Muscle layer of duodenum (tissue), 2 donors: ENCODE data around the gene FNBP1.
A peak's percentile ranks its signal among the peaks of the same experiment; 100 is the strongest.
"Not testable (repeated sequence)": the region's sequence is repeated elsewhere in the genome, so short reads cannot be mapped to it uniquely, and the experiment has no call there.

Experiments
- H3K27ac ChIP-seq: one replicate; pipeline ENCODE4 v1.7.0; 2013; ENCODE audit warnings: mild to moderate bottlenecking, low read length
- H3K27me3 ChIP-seq: one replicate; pipeline ENCODE4 v1.7.0; 2013; ENCODE audit warnings: low read depth, mild to moderate bottlenecking, control low read depth, low read length
- H3K36me3 ChIP-seq, 2 donors: one replicate each; pipeline ENCODE4 v1.7.0; 2013; ENCODE audit warnings: low read length in 2 of 2, control low read depth in 1 of 2, mild to moderate bottlenecking in 1 of 2; ENCODE audit not compliant: insufficient read depth in 2 of 2, control insufficient read depth in 1 of 2
- H3K4me1 ChIP-seq, 2 donors: one replicate each; pipeline ENCODE4 v1.7.0; 2013; ENCODE audit warnings: low read length in 2 of 2, mild to moderate bottlenecking in 2 of 2, control low read depth in 1 of 2, moderate library complexity in 1 of 2; ENCODE audit not compliant: insufficient read depth in 2 of 2, control insufficient read depth in 1 of 2
- H3K4me3 ChIP-seq, 2 donors: one replicate each; pipeline ENCODE4 v1.7.0; 2013; ENCODE audit warnings: low read length in 2 of 2, low read depth in 1 of 2, mild to moderate bottlenecking in 1 of 2
- H3K9me3 ChIP-seq, 2 donors: one replicate each; pipeline ENCODE4 v1.7.0; 2013; ENCODE audit warnings: low read length in 2 of 2, control low read depth in 1 of 2, mild to moderate bottlenecking in 1 of 2; ENCODE audit not compliant: control insufficient read depth in 1 of 2
- donor health status: healthy.

FNBP1 gene

DNA sequence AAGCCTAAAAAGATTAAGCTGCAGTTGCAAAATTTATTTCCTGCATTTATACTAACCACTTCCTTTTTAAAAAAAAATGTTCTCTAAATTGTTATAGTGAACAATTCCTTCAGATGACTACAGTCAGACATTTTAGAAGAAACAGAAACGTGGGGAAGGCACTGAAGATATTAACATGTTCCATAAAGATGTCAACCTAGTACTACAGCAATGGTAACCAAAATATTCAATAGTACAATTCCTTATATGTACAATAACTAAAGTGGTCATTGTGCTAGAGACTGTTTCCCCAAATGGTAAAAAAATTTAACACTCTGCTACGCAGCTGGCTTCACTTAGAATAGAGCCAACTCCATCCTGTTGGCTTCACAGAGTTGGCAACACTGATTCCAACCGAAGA lies 97.7 kb downstream of the FNBP1 start:
- Histone ChIP-seq H3K36me3 (peaks cover 0 to 8% of the 10 kb centered on the region in 2 donors), H3K27me3 (no peaks in the 10 kb centered on the region)

DNA sequence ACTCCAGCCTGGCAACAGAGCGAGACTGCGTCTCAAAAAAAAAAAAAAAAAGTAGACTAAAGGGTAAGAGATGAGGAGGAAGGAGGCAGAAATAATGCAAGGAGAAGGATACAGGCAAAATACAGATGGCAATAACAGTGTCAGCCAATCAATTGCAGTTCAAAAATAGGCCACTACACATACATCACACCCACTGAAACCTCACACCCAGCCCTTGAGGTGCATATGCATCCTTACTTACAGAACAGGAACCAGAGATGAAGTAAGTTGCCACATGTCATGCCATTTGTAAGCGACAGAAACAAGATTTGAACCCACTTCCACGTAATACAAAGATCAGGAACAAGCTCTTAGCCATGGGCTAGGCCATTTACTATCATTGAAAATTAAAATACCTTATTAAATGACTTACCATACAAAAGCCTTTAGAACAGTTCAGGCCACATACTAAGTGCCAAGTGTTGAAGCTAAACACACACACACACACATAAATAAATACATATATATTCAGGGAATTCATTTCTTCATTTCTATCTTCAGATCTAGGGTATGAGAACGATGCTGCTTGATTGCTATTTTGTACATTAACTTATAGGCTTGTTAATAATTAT lies 98.4 kb downstream of the FNBP1 start:
- H3K4me1 ChIP-seq = peaks cover 0 to 18% of the 10 kb centered on the region in 2 donors
- peak overlapping the region; percentile 82 for H3K27ac ChIP-seq
- peaks cover 0 to 8% of the 10 kb centered on the region in 2 donors for H3K36me3 ChIP-seq
- H3K4me3 ChIP-seq = no peak overlapping the region
- no peaks in the 10 kb centered on the region for H3K9me3 ChIP-seq
- H3K27me3 ChIP-seq = no peaks in the 10 kb centered on the region

More for the DNA sequence above, 97.7 kb downstream of the FNBP1 start:
- Histone ChIP-seq H3K9me3 (no peaks in the 10 kb centered on the region), H3K27ac (peak overlapping the region; percentile 82), H3K4me3 (no peak overlapping the region), H3K4me1 (peaks cover 0 to 18% of the 10 kb centered on the region in 2 donors)

DNA sequence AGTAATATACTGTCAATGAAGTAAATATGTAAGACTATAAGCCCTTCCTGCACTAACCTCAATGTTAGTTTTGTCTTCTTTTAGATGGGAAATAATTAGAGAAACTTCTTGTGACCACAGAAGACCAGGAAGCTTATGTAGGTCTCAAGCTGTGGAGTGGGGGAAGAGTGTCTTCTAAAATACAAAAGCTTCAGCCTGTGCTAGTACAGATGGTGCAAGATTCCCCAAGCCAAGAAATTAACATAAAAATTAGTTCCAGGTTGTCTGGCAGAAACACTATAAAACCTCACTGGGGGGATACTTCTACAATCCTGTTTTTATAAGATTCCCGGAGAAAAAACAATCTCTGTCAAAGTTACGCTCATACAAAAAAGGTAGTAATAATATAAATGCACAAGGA lies 103.6 kb downstream of the FNBP1 start:
- H3K4me3 ChIP-seq = no peak overlapping the region
- peaks cover 0 to 8% of the 10 kb centered on the region in 2 donors for H3K36me3 ChIP-seq
- no peaks in the 10 kb centered on the region for H3K9me3 ChIP-seq
- H3K27me3 ChIP-seq = no peaks in the 10 kb centered on the region
- H3K4me1 ChIP-seq = peaks cover 3 to 6% of the 10 kb centered on the region in 2 donors
- no peak overlapping the region for H3K27ac ChIP-seq

DNA sequence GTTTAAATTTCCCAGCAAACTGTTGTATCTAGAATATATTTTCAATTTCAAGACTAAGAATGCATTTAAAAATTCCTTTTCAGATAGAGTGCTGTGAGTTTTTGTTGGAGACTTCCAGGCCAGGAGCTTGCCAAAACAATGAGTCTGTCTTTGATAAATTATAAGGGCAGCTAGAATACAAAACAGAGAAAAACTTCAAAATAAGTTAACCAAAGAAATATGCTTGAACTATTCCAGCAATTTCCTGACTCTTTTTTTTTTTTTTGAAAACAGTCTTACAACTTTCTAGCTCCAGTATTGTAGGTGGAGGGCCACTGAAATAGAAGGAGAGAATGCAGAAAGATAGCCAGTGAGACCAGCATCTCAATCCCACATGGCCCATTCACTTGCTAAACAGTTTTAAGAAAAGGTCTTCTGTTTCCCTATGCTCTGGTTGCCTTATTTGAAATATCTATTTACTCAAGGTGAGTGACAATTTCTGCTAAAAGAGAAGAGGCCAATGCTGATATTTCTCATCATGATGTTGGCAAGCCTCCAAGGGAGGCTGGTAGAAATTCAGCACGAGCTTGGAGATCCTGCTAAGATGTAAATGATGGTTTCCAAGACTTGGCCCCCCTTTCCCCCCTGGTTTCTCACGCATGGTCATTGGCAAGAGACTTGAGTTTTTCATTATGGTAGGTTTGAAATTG lies 104.6 kb downstream of the FNBP1 start:
- peak overlapping the region; percentile 26 for H3K27ac ChIP-seq
- no peak overlapping the region for H3K4me3 ChIP-seq
- no peaks in the 10 kb centered on the region for H3K9me3 ChIP-seq
- H3K4me1 ChIP-seq = peaks cover 5 to 7% of the 10 kb centered on the region in 2 donors
- H3K27me3 ChIP-seq = no peaks in the 10 kb centered on the region
- peaks cover 0 to 8% of the 10 kb centered on the region in 2 donors for H3K36me3 ChIP-seq

DNA sequence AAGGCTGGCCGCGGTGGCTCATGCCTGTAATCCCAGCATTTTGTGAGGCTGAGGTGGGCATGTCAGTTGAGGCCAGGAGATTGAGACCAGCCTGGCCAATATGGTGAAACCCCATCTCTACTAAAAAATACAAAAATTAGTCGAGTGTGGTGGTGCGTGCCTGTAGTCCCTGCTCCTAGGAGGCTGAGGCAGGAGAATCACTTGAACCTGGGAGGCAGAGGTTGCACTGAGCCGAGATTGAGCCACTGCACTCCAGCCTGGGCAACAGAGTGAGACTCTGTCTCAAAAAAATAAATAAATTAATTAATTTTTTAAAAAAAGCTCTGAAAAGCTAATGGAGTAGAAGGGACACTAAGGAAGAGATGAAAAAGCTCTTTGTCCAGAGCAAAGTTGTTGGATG lies 105.1 kb downstream of the FNBP1 start:
- not testable (repeated sequence) for H3K27ac ChIP-seq, H3K9me3 ChIP-seq, H3K4me3 ChIP-seq, H3K36me3 ChIP-seq, H3K27me3 ChIP-seq
- peaks cover 7 to 10% of the 10 kb centered on the region in 2 donors for H3K4me1 ChIP-seq

DNA sequence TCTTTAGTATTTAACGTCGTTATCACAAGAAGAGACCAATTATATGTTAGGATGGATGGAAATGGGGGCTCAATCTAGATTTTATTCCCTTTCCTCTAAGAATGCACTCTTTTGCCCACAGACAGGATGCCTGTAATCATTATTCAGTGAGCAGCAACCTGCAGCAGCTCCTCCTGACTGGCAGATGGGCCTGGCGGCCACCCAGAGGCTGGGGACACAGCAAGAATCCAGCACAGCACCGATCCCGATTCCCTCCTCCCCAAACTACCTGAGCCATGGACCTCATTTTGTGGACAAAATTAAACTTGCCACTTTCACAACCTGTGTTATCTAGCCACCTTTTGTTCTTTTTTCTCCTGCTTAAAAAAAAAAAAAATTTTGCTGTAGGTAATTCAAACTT lies 106.8 kb downstream of the FNBP1 start:
- Histone ChIP-seq H3K36me3 (no peaks in the 10 kb centered on the region), H3K27ac (no peak overlapping the region), H3K27me3 (no peaks in the 10 kb centered on the region), H3K4me1 (peaks cover 7 to 13% of the 10 kb centered on the region in 2 donors), H3K9me3 (no peaks in the 10 kb centered on the region), H3K4me3 (no peak overlapping the region)

DNA sequence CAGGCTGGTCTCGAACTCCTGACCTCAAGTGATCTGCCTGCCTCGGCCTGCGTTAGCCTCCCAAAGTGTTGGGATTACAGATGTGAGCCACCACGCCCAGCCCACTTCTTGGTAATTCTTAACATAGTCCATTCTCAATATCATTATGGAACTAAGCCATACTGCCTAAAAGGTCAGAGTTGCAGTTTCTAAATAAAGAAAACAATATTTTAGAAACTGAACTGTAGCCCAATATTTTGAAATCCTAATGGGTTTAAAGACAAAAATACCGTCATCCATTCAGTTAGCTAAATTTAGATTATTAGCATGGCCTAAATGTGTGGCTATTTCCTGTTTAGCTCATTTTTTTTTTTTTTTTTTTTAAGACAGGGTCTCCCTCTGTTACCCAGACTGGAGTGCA lies 108.2 kb downstream of the FNBP1 start:
- H3K4me1 ChIP-seq = peaks cover 7 to 13% of the 10 kb centered on the region in 2 donors
- H3K27ac ChIP-seq = no peak overlapping the region
- H3K27me3 ChIP-seq = no peaks in the 10 kb centered on the region
- H3K4me3 ChIP-seq = no peak overlapping the region
- H3K9me3 ChIP-seq = no peaks in the 10 kb centered on the region
- no peaks in the 10 kb centered on the region for H3K36me3 ChIP-seq

DNA sequence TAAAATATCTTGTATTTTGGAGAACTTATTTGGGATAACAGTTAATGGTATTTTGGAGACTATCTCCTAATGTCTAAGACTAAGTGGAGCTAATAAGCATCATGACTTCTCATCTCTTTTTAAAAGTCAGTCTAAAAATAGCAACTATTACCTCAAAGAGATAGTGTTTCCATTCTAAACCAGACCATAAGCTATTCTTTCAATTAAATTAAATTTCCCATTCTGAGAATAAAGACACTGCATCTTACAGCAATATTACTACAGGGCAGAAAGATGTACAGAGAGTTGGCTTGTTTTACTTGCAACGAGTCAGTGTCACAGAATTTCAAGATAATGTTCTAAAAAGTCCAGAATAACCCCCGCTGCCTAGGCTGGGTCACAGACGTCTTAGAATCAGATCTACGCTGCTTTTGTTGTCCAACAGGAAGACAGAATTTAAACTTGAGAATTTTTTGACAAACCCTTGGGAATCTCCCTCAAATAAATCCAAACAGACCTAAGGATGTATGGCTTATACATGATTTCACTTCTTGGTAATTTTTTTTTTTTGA lies 108.9 kb downstream of the FNBP1 start:
- H3K27me3 ChIP-seq = no peaks in the 10 kb centered on the region
- peaks cover 0 to 3% of the 10 kb centered on the region in 2 donors for H3K36me3 ChIP-seq
- peaks cover 7 to 13% of the 10 kb centered on the region in 2 donors for H3K4me1 ChIP-seq
- no peaks in the 10 kb centered on the region for H3K9me3 ChIP-seq
- H3K27ac ChIP-seq = peak overlapping the region; percentile 92
- no peak overlapping the region for H3K4me3 ChIP-seq

DNA sequence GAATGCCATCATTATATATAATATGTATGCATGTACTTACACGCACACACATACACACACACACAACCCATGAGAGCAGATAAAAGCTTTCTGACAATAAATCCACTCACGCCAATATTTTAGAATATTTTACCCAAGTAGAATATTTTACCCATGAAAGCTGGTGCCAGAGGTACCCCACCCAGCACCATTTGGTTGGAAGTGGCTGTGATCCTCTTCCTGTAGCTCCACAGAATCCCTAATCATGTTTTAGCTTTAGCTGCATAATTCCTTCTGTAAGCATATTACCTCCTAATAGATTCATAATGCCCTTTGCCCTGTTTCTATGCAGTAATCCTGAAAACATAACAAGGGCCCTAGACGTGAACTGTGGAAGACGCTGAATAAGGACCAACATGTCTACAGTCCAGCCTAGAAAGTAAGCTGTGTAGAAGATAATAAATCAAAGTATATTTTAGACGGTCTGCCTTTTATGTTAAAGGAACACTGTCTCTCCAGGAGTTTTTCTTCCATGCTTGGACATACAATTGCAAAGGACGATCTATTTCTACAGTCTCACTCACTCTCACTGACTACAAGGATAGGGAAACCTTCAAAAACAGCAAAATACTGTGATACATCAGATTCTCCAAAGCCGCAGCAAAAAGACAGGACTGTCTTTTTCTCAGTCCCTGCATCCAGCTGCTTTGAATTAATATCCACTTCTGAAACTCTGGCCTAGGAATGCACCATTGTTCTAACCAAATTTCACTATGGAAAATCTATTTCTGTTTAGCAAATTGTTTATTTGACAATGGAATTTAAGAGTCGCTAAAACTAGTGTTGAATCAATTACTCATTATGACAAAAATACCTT lies 109.6 kb downstream of the FNBP1 start:
- no peaks in the 10 kb centered on the region for H3K27me3 ChIP-seq
- H3K4me1 ChIP-seq = peaks cover 7 to 13% of the 10 kb centered on the region in 2 donors
- H3K27ac ChIP-seq = peak overlapping the region; percentile 92
- peaks cover 0 to 3% of the 10 kb centered on the region in 2 donors for H3K36me3 ChIP-seq
- no peaks in the 10 kb centered on the region for H3K9me3 ChIP-seq
- no peak overlapping the region for H3K4me3 ChIP-seq

DNA sequence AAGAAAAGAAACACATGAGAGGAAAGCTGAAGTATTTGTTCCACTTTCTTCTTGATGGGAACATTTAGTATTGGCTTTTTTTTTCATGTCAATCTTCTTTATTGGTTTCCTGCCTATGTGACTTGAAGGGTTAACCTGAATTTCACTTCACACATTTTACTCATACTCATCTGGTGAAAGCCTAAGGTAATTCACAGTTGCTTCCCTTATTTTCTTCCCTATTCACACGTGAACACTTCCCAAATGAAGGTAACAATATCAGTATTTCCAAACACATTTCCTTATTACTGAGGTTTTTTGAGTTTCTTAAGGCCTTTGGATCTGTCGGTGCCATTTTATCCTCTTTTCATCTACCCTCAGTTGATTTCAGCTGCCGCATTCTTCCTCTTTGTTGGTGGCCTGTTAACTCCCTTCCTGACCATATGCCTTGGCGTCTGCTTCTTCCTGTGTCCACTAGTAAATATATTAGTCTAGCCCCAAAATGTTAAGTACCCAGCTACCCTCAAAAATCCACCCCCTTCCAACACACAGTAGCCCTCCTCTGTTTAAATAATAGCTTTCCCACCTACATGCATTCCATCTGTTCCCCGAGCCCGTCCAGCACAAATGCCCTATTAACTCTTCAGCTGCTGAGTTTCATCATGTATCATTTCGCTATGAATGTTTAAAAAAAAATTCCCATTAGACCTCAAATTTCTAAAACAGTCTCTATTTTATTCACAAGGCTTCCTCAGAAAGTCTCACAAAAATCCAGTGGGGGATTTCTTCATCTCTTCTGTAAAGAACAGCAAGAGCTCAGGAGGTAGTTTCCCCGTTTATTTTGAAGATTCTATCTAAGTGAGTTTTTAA lies 110.5 kb downstream of the FNBP1 start:
- Histone ChIP-seq H3K27me3 (no peaks in the 10 kb centered on the region), H3K9me3 (no peaks in the 10 kb centered on the region), H3K4me3 (peak overlapping the region in 1 of 2 donors; percentile 6), H3K36me3 (peaks cover 0 to 3% of the 10 kb centered on the region in 2 donors), H3K27ac (peak overlapping the region; percentile 92), H3K4me1 (peaks cover 7 to 13% of the 10 kb centered on the region in 2 donors)
